HG02840 (cell line): ENCODE measurements around the gene LYPLA2.
"Not testable (repeated sequence)": the region's sequence is repeated elsewhere in the genome, so short reads cannot be mapped to it uniquely, and the experiment has no call there.

Experiments used
- ATAC-seq: cut with Tn5 transposase; IDR thresholded peaks from one replicate; pipeline ENCODE4 v1.9.1; 2021; ENCODE audit warnings: mild to moderate bottlenecking, moderate library complexity, moderate number of reproducible peaks; ENCODE audit not compliant: unreplicated experiment, low FRiP score

LYPLA2 gene

GRCh38 chr1:23825762-23826522 lies 35.0 kb downstream of the LYPLA2 start:
- no peak for ATAC-seq

- ATAC-seq = not testable (repeated sequence)
Observed at GRCh38 chr1:23826590-23826989, 35.6 kb downstream of the LYPLA2 start.

GRCh38 chr1:23827717-23828116 lies 36.8 kb downstream of the LYPLA2 start:
- ATAC-seq = no peak

- ATAC-seq = not testable (repeated sequence)
Observed at GRCh38 chr1:23834156-23834555, 43.2 kb downstream of the LYPLA2 start.

- no peak for ATAC-seq
Observed at GRCh38 chr1:23836037-23836436, 45.1 kb downstream of the LYPLA2 start.

GRCh38 chr1:23837908-23838307 lies 47.0 kb downstream of the LYPLA2 start:
- no peak for ATAC-seq

- no peak for ATAC-seq
Observed at GRCh38 chr1:23838401-23838866, 47.5 kb downstream of the LYPLA2 start.

- ATAC-seq = no peak
Observed at GRCh38 chr1:23843644-23844043, 52.7 kb downstream of the LYPLA2 start.
